NCI-H82 treated with DMSO at 0.1 percent for 48 hours (cell line): ENCODE measurements around the gene HMGXB3.

ENCODE experiments used
- DNase-seq: peaks from one replicate; lab custom pipeline; 2025; ENCODE audit not compliant: unreplicated experiment; lab: John Stamatoyannopoulos, UW

Gene HMGXB3

GRCh38 chr5:150052226-150052955, 51.9 kb downstream of the HMGXB3 start:
- DNase-seq: no peak

- no peak for DNase-seq
Measured at GRCh38 chr5:150052956-150053712, 52.6 kb downstream of the HMGXB3 start.

DNA sequence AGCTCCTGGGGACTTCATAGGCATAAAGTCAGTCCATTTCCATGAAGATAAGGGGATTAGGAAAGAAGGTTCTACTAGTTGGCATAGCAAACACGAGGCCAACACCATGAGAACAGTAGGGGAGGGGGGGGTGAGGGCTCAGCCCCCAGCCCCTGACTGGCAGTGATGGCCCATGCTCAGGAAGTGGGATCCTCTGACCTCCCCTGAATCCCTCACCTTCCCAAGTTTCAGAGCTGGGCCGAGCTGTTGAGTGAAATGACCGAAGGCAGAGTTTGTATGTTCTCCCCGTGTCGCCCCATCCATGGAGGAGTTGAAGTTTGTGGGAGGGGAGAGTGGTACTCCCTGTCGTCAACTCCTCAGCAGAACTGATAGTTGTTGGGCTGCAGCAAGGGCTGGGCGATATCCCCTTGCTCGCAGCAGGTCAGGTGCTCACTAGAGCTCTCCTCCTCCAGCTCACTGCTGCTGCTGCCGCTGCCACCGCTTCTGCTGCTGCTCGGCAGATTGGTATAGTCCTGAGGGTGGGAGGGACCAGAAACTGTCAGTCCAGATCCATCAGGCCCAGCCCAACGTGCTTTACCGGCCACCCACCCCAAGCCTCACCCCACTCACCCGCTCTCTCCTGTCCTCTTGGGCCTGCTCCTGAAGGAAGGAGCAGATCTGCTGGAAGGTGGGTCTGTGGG, 53.3 kb downstream of the HMGXB3 start:
- DNase-seq: no peak

DNA sequence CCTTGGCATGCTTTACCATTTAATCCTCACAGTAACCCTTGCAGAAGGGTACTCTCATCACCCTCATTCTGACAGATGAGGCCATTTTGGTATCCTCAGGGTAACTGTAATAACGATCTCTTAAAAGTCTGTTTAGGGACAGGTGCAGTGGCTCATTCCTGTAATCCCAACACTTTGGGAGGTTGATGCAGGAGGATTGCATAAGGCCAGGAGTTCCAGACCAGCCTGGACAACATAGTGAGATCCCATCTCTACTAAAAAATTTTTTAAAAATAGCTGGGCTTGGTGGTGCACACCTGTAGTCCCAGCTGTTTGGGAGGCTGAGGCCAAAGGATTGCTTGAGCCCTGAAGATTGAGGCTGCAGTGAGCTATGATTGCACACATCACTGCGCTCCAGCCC, 54.0 kb downstream of the HMGXB3 start:
- no peak for DNase-seq

GRCh38 chr5:150055326-150056074, 55.0 kb downstream of the HMGXB3 start:
- no peak for DNase-seq

DNA sequence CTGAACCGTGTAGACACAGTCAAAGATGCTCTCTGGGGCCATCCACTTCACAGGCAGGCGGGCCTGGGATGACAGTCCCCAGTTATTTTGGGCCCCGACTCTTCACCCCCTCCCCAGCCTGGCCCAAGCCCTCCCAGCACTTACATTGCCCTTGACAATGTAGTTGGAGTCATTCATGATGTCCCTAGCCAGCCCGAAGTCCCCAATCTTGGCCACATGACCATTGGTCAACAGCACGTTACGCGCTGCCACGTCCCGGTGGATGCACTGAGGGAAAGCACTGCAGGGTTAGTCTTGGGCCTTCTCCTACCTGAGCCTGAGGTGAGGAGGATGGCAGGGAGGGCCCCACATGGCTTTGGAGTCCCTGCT, 55.5 kb downstream of the HMGXB3 start:
- DNase-seq: no peak

- no peak for DNase-seq
Measured at GRCh38 chr5:150057052-150057451, 56.5 kb downstream of the HMGXB3 start.

DNA sequence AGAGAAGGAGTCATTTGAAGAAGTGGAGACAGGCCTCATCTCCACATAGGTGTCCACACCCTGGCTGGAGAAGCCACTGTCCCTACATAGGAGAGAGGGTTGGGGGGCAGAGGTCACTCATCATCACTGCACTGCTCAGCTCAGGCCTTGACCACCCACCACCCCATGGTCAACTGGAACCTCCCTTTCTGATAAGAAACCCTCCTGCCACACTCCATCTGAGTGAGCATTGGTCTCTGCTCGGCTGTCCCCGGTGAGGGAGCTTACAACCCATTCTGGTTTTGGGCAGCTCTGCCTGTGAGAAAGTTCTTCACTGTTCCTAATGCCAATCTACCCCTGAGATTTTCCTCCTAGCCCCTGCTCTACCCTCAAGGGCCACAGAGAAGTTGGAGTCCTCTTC, 57.0 kb downstream of the HMGXB3 start:
- DNase-seq: no peak

DNA sequence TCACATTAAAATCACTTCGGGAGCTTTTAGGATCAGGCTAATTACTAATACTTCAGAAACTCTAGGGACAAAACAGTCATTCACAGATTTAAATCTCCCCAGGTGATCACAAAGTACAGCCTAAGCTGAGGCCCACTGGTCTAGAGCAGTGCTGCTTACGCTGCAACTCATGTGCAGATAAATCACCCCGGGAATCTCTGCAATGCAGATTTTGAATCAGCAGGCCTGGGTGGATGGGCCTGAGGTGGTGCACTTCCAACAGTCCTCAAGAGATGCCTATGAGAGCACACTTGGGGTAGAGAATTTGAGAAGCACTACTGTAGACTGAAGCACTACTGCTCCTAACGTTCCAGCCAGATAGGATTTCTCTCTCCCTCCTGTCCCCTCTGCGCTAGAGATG, 57.5 kb downstream of the HMGXB3 start:
- DNase-seq: no peak

DNA sequence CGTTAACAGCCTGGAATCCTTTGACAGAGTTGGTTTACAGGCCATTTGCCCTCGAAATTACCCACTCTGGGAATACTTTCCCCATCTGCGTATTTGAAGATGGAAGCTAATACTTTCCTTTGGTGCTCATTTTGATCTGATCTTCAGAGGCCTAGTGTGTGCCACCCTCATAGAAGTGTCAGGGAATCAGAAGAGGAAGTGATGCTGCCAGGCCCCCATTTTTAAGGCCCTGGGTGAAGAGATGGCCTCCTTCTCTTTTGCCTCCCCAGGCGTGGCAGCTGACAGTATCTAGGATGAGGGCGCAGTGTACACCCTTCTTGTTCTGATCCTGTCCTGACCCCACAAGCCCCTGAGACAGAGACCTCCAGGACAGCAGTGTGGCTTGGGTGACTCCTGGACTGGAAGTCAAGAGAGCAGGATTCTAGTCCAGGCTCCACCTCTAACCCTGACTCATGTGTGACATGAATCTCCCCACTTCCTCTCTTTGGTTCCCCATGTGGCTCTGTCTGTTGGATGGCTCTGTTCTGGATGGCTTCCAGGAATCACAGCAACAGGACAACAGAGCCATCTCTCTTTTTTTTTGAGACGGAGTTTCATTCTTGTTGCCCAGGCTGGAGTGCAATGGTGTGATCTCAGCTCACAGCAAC, 58.1 kb downstream of the HMGXB3 start:
- DNase-seq: no peak

DNA sequence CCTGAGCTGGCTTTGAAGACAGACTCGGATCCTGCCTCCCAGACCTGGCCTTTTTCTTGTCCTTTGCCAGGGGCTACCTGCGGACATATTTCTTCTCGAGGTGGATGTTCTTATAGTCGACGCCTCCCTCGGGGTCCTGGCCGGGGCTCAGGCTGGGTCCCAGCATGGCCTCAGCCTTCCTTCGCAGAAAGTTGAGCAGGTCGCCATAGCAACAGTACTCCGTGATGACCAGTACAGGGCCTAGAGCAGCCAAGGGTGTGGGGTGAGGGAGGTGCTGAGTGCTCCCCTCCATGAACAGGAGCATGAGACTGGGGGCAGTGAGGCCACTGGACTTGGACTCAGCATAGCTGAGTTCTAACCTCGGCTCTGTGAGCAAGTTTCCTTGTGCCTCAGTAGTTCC, 59.1 kb downstream of the HMGXB3 start:
- DNase-seq: no peak

GRCh38 chr5:150060471-150060870, 59.9 kb downstream of the HMGXB3 start:
- no peak for DNase-seq

- DNase-seq: no peak
Measured at GRCh38 chr5:150061538-150061995, 61.0 kb downstream of the HMGXB3 start.

GRCh38 chr5:150062216-150062922, 61.8 kb downstream of the HMGXB3 start:
- DNase-seq: no peak

DNA sequence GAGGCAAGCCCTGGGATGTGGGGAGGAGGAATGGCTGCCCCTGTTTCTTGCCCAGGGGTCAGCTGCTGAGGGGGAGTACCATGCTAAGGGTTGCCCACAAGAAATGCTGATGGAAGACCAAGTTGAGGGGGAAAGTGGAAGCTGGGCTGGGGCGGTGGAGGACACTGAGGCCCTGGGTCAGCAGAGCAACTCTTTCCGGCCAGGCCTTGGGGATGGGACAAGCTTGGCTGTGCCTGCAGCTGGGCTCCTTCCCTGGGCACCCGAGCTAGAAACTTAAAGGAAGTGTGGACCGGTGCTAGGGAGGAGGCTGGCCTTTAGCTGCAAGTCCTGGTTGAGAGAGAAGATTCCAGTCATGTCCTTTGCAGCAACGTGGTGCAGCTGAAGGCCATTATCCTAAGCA, 63.1 kb downstream of the HMGXB3 start:
- DNase-seq: no peak

GRCh38 chr5:150064681-150065220, 64.2 kb downstream of the HMGXB3 start:
- no peak for DNase-seq

DNA sequence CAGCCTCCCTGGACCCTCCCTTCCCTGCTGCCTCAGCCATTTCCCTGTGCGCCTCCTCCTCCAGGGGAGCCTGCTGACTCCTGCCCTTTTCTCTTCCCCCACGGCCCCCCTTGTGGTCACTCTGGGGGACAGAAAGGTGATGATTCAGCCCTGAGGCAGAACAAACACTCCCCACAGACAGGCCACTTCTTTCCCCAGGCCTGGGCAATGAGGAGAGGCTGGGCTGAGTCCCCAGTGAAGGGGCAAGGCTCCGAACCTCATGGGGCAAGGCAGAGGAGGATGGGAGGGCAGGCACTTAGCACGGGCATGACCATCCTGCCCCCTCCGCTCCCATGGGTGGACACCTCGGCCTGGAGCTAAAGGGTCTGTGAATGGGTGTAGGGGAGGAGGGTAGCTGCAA, 64.8 kb downstream of the HMGXB3 start:
- no peak for DNase-seq

- no peak for DNase-seq
Measured at GRCh38 chr5:150065886-150066285, 65.3 kb downstream of the HMGXB3 start.

DNA sequence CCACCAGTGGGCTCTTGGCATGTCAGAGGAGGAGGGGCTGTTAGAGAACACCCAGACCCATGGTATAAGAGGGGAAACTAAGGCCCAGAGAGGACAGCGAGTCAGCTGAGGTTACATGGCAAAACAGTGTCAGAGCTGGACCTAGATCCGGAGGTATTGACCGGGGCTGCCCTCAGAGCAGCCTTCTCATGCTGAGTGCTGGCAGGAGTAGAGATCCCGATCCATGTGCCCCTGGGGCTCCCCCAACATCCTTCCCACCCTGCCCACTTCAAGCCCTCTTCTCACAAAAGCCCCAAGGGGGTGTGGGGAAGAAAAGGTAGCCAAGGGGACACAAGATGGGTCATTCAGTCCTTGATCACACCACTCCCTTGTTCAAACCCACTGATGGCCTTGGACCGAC, 65.9 kb downstream of the HMGXB3 start:
- no peak for DNase-seq

GRCh38 chr5:150066901-150067396, 66.4 kb downstream of the HMGXB3 start:
- DNase-seq: no peak
